ENCODE data around the gene MOB2.

MOB2 gene

DNA sequence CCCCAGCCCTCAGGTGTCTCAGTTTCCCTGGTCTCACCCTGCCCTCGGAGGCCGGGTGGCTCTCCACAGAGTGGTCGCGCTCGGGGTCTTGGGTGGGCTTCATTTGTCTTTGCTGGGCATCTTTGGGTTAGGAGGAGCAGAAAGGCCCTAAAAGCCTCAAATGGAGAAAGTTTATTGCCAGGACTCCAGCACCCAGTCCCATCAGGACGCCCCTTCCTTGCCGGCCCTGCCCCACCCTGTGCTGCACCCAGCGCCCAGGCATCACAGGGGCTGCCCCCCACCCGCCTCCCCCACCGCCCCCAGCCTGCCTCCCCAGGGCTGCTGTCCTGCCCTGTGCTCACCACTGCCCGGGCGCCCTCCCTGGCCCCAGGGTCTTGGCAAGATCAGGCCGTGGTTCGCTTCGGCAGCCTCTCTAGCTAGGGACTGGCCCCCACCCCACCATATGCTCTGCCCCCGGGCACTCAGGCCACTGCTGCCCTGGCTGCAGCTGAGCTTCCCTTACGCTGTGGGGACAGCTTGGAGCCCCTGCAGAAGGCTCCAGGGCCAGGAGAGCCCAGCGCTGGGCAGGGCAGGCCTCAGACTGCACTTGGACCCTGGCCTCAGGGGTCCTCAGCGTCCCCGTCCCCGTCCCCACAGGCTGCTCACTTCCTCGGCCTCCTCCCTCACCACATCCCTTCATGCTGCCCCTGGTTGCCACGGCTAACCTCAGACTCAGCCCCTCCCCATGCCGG is 31.4 kb downstream of the MOB2 start:
- DNase-seq = no peak

DNA sequence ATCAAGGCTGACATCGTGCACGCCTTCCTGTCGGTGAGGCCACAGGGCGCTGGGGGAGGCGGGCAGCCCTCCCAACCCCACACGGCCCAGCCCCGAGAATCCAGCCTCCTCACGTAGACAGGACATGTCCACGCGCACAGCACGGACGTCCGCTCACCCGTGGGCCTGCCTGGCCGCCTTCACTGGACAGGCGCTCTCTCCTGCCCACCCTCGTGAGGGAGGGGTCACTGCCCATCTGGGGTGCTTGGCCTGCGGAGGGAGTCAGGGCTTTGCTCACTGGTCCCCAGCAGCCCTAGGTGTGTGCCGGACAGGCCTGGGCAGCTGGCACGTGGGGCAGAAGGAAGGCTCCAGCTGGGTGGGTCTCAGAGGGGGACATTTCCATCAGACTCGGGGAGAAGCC is 32.0 kb downstream of the MOB2 start:
- no peak for DNase-seq

DNA sequence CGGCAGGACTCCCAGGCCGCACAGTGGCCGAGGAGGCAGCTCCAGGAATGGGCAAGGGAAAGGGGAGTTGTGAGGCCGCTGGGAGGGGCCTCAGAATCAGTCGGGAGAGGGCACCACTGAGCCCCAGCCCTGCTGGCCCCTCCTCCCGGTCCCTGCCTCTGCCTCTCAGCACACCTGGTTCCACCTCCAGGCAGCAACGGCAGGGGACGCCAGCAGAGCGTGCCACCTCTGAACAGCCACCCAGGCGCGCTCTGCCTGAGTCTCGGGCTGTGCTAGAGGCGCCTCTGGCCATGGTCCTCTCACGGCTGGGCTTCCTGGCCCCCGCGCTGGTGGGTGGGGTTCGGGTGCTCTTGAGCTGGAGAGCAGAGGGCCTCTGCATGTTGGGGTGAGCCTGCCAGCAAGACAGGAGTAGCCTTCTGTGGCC is 33.0 kb downstream of the MOB2 start:
- no peak for DNase-seq

DNA sequence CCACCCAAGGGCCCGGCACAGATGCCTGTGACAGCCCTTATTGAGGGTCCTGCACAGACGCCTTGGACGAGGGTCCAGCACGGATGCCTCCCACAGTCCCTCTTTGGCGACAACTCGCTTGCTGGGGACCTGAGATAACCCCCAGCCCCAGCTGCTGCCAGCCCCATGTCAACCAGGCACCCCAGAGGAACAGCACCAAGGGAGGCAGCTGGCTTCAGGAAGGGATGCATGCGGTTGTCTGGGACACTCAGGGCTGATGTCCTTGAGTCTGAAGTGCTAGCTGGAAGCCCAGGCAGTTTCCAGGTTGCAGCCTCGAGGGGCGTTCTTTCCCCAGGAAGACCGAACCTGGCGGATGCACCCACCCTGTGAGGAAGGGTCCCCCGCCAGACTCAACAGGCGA is 33.8 kb downstream of the MOB2 start:
- DNase-seq = no peak

DNA sequence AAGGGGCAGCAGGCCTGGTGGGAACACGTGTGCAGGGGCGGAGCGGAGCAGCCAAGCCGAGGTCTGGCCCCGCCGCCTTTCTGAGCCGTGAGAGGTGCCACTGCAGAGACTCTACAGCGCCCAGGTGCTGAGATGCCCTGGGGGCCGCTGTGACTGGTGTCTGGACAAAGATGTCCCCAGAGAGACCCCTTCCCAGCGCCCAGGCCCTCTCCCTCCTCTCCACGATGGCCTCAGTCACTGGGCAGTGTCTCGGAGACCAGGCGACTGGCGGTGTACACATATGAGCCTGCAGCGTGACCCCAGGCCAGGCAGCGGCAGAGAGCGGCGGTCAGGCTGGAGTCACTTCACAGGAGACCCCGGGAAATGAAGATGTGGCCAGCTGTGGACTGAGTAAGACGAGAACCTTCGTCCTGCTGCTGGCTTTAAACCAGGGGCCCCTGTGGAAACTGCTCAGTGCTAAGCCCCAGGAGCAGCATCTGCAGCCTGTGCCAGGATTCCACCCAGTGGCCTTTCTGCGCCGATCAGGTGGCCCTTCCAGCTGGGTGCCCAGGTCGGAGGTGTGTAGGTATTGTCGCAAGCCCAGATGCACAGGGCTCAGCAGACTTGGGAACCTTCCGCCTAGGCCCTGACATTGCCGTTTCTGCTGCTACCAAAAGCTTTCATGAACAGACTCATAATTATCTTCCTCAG is 34.7 kb downstream of the MOB2 start:
- no peak for DNase-seq

DNA sequence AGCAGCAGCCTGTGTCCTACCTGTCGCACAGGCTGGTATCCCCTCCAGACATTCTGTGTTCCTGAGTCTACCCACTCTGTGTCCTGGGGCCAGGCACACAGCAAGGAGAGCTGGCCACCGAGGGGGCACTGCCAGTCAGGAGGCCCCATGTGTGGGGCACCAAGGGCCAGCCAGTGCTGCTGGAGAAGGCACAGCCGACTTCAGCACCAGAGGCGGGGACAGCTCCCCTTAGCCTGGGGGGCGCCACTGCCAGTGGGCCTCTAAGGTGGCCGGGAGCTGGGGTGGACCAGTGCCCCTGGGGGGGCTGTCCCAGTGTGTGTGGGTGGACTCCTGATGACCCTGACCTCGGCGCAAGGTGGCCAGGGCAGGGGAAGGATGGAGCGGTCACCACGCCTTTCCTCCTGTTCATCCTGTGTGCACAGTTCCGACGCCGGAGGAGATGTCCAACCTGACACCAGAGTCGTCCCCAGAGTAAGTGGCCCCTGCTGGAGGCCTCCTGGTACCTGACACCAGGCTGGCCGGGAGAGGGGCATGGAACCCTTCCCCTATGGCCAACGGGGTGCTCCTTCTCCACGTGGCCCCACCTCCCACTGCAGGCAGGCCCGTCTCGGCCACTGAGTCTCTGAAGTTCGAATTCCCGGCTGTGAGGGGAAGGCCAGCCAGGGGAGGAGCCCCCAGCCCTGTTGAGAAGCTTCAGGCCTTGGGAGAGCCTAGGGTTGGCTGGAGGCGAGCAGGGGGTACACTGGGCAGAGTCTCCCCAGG is 35.4 kb downstream of the MOB2 start:
- DNase-seq = no peak

DNA sequence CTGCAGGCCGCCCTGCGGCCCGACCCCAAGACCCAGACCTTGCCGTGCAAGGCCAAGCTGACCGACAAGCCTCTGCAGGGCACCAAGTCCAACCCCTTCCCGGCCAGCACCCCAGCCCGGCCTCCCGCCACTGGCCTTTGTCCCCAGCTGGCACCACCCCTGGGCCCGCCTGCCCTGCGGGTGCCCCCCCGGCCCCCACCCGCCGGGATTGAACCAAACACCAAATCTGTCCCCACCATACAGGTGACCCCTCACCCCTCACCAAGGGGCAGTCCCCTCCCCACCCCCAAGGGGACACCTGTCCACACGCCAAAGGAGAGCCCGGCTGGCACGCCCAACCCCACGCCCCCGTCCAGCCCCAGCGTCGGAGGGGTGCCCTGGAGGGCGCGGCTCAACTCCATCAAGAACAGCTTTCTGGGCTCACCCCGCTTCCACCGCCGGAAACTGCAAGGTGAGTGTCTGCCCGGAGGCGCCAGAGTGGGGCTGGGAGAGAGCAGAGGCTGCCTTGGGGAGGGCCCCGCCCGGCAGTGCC is 36.2 kb downstream of the MOB2 start:
- no peak for DNase-seq

DNA sequence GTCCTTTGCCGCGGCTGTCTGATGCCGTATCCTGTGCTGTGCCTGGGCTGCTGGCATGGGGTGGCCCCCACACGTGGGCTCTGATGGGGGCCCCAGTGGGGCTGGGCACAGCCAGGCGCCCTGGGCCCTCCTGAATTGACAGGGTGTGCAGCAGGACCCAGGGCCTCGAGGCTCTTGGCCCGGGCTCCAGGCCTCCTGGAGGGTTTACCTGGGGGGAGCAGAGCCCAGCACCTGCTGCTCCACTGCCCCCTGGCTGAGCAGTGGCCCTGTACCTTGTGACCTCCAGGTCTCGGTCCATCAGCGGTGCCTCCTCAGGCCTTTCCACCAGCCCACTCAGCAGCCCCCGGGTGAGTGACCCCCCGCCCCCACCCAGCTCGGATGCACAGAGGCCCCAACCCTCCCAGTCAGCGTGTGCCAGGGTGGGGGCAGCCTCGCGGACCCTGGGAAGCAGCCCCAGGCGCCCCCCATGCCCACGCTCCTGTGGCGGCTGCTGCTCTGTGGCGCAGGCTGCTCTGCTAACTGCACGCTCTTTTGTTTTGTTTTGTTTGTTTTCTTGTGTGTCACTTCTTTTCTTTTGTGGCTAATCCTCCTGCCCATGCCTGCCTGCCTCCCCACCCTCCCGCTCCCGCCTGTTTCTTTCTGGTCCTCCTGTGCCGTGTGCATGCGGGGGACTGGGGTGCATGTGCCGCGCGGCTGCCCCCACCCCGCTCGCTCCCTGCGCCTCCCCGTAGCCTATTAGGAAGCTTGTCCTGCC is 36.9 kb downstream of the MOB2 start:
- DNase-seq = no peak

DNA sequence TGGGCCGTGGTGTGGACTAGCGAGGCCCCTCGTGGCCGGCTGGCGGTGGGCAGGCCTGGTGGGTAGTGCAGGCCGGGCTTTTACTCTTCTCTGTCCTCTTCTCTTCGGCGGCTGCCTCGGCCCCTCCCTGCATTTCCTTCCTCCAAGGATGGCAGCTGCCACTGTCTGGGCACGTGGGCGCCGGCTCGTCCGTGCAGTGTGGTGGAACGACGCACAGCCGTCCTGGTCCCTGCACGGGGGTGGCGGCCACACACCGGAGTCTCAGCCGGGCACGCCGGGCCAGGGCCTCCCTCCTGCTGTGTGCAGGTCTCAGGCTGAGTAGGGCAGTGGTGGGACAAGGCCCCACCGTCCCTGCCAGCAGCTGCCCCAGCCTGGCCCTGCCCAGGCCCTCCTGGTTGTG is 37.7 kb downstream of the MOB2 start:
- DNase-seq = no peak

DNA sequence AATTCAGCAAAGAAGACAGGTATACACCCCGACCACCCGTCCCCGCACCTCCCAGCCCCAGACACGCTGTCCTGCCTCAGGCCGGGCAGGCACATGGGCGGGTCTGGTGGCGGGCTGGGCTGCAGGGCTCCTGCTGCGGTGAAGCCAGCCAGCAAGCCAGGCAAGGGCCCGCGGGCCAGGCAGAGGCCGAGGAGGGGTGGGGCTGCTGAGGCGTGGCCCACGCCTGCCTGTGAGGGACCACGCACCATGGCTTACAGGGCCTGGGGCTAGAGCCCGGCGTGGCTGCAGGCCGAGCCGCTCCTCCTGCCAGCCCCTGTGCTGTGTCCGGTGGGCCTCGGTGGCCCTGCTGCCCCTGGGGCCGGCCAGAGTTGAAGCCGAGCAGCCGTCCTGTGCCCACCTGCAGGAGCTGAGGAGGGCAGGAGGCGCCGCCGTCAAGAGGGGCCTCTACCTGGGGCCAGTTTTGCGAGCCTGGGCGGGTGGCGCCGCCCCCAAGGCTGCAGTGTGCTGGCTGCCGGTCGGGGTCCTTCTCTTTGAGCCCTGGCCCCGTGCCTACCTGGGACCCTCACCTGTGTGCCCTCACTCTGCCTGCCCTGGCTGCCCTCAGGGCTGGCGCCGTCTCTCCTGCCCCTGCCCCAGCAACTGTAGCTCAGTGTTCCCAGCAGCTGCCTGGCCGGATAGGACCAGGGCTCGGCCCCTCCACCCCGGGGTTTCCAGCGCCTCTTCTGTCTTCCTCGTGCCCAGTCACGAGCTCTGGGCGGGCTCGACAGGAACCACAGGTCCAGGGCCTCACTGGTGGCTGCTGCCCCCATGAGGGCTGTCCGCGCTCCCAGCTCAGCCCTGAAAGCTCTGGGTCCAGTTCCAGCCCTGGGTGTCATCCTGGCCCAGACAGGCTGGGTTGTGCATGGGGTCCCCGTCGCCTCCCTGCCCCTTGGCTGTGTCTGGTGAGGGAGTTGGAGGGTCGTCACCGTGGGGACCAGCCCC is 38.4 kb downstream of the MOB2 start:
- no peak for DNase-seq

DNA sequence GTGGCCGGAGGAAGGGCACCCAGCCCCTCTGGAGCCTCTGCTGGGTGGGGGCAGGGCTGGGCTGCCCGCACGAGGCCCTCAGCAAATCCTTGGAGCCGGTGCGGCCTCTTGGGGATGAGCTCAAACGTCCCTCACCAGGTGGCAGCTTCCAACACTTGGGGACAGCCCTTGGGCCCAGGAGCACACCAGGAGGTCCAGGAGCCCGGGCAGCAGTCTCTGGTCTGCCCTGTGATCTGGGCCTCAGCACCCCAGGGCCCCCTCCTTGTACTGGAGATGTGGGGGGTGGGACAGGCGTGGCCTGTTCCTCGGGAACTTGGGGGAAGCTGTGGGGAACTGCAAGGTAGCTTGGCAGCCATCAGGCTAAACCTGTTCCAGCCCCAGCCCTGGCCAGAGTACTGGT is 40.0 kb downstream of the MOB2 start:
- DNase-seq = no peak

DNA sequence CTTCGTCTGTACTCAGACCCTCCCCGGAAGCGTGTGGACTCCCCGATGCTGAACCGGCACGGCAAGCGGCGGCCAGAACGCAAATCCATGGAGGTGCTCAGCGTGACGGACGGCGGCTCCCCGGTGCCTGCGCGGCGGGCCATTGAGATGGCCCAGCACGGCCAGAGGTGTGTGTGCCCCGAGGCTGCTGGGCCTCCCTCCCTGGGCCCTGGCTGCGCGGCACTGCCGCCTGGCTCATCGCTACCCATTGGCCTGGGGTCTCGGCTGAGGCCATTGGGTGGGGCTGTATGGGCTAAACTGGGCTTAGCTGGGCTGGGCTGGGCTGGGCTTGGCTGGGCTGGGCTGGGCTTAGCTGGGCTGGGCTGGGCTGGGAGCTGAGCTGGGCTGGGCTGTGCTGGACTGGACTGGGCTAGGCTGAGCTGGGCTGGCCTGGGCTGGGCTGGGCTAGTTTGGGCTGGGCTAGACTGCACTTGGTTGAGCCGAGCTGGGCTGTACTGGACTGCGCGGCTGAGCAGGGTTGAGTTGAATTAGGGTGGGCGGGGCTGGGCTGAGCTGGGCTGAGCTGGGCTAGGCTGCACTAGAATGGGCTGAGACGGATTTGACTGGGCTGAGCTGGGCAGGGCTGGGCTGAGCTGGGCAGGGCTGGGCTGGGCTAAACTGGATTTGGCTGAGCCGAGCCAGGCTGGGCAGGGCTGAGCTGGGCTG is 40.7 kb downstream of the MOB2 start:
- no peak for DNase-seq

DNA sequence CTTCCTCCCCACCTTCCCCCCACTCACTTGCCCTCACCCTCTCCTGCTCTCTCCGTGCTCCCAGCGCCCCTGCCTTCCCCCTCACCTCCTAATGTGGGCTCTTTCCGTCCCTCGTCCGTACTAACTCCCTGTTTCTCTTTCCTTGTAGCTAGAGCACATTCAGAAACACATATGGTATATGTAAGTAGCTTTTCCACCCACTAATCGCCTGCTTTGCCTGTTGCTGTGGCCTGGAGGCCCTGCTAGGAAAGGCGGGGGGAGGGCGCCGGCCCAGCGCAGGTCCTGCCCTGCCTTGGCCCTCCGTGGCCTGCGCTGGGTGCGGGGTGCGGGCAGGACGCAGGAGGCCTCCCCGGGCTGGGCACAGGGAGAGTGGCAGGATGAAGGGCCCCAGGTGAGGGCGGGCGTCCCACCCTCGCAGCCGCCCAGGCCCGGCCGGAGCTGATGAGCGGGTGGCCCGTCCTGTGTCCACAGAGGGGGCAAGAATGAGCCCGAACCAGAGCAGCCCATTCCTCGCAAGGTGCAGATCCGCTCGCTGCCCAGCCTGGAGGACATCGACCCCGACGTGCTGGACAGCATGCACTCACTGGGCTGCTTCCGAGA is 41.7 kb downstream of the MOB2 start:
- DNase-seq = no peak

DNA sequence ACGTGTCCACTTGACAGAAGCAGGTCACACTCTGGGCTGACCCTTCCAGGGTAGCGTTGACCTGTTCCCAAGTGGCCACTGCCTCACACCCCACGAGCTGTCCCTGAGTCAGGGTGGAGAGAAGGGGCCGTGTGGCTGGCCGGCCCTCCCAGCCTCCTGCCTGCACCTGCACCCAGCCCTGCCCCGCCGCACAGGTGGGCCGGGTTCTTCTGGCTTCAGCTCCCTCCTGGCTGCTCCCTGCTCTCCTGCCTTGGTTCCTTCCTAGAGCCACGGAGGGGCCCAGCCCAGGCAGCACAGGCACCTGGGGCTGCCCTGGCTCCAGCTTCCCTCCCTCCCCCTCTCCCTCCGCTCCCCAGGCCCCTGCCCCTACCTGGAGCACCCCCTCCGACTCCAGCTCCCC is 42.3 kb downstream of the MOB2 start:
- no peak for DNase-seq

DNA sequence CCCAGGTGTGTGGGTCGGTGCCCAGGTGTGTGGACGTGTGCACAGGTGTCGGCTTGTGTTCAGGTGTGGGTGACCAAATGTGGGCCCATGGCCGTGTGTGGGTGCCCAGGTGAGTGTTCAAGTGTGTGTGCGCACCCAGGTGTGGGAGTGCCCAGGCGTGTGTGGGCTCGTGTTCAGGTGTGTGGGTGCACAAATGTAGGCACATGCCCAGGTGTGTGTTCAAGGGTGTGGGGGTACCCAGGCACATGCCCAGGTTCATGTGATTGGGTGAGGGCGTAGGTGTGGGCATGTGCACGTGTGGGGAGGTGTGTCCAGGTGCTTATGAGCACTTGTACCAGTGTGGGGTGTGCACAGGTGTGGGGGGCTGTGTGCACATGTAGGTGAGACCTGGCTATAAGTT is 42.8 kb downstream of the MOB2 start:
- DNase-seq = no peak

DNA sequence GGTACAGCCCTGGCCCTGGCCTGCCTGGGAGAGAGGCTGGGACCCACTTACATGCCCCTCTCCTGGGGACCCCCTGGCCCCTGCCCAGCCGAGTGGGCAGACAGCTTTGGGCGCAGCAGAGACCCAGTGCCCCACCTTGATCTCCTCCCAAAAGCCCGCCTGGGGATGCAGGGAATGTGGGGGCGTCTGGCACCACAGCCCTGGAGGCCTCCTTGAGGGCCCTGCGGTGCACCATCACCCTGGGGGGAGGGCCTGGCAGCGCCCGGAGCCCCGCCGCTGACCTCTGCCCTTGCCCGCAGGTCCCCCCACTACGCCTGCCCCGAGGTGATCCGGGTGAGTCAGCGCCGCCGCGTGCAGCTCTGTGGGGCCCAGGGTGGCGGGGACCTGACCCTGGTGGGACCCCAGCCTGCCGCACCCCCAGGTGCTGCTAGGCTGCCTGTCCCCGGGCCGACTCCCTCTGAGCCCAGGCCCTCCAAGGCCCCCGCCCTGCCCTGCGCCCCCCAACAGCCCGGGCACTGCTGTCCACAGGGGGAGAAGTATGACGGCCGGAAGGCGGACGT is 43.7 kb downstream of the MOB2 start:
- DNase-seq = no peak

DNA sequence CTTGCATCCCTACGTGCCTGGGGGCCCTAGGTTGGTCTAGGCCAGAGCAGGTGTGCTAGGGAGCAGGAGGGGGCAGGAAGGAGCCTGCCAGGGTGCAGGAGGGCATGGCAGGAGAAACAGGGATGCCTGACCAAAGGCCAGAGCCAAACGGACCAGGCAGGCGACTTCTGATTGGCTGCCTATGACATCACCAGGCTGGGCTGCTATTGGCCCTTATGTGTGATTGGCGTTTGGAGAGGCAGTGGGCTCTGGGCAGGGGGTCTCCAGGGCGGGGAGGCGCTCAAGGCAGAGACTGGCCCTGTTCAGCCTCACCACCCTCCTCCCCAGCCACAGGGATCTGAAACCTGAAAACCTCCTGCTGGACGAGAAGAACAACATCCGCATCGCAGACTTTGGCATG is 44.4 kb downstream of the MOB2 start:
- DNase-seq = no peak

DNA sequence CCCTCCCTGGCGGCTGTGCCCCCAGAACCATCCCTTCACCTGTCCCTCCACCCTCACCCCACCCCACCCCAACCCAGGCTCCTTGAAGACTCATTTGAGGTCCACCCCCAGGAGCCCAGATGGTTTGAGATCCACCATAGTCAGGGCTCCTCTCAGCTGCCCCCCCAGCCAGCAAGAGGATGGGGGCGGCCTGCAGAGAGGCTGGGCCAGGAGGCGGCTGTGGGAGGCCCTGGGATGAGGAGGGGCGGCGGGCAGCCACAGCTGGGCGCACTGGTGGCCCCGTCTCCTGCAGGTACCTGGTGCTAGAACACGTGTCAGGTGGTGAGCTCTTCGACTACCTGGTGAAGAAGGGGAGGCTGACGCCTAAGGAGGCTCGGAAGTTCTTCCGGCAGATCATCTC is 46.1 kb downstream of the MOB2 start:
- no peak for DNase-seq

DNA sequence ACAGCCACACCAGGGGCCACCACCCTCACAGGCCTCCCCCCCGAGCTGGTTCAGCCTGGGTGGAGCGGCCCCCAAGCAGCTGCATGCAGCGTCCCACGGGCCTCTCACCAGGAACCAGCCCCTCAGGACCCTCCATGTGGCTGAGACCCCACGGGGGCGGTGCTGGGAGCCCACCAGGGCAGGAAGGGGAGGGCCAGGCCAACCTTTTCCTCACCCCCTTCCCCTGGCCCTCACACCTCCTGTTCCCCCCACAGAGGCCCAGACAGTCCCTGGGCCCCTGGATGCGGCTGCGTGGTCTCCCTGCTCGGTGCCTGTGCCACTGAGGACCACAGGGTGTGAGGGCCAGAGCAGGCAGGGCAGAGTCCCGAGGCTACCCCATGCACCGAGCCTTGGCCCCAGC is 46.5 kb downstream of the MOB2 start:
- no peak for DNase-seq

DNA sequence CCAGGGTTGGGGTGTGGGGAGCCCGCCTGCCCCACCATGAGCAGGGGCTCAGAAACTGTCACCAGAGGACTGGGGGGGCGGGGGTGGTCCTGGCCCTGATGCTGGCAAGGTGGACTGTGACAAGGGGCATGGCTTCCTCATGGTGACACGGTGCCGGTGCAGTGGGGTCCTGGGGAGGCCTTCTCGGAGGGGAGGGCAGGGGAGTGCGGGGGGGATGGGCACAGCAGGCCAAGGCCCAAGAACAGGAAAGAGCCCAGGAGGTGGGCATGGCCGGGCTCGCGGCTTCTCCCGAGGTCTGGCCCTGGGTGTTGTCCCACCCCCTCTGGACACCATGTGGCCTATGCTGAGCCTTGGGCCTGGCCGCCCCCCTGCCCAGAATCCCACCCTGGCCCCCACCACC is 47.2 kb downstream of the MOB2 start:
- no peak for DNase-seq

DNA sequence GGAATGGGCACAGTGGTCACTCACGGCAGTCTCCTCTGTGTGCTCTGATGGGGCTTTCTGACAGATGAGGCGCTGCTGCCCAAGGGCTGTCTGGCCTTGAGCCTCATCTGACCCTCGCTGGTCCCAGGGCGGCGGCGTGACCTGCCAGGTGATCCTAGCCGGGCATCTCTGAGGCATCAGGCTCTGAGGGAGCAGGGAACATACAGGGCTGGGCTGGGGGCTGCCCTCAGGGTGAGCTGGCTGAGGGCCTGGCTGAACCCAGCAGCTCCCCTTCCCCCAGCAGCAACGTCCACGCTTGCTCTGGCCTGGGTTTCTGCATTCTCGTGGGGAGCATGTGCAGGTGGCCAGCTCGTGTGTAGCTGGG is 47.6 kb downstream of the MOB2 start:
- DNase-seq = no peak

Data from NCI-H2081 treated with DMSO at 0.1 percent for 48 hours (cell line).